NAMALWA (cell line): ENCODE measurements around the gene PNPLA3.
A peak's percentile ranks its signal among the peaks of the same experiment; 100 is the strongest.

Experiments
- DNase-seq: peaks from one replicate; pipeline ENCODE4 v3.0.0-alpha.2; 2015; ENCODE audit warnings: low spot score

Gene PNPLA3

DNA sequence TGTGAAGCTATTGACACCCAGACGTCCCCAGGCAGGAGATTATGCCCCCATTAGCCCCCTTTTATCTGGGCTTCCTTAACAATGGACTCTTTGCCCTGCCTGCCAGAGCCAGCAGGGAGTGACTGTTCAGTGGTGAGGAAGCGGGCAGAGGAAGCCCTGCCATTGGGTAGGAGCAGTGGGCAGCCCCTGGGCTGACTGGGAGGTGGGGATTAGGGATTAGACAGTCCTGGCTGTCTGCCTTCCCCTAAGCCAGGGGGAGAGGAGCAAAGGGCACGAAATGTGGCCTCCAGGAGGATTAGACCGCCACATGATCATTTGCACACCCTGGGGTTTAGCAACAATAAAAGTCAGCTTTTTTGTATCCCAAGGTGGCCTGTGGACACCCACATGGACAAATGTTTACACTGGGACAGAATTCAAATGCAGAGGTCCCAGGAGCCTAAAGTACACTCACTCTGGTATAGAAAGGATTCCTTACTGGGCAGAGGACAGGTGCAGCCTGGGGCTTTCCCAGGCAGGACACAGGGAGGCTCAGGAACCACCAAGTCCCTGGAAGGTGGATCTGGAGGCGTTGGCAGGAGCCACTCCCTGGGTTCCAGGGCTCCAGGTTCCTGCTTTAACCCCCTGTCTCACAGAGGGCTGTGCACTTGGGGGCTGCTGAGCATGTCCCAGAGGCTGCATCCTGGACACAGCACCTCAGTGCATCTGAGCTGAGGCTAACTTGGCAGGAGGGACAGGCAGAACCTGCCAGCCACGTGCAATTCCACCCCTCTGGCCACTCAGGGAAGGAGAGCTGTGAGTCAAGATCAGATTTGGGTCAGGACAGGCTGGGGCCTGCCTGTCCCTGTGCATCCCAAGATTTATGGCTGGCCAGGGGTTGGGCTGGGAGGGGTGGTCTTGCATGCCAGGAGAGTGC is 2.1 kb downstream of the PNPLA3 start:
- no peak for DNase-seq

DNA sequence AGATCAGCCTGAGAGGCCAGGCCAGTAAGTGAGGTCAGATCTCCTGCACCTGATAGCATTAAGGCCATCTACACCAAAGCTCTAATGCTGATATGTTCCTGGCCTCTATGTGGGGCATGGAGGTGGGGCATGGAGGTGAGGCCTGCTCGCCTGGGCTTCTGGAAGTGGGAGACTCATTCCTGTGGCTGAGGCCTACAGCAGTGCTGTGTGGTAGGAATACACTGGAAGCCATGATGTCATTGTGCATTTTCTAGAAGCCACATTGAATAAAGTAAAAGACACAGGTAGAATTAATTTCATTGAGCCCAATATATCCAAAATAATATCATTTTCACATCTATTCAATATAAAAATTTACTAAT is 2.7 kb downstream of the PNPLA3 start:
- DNase-seq: no peak

DNA sequence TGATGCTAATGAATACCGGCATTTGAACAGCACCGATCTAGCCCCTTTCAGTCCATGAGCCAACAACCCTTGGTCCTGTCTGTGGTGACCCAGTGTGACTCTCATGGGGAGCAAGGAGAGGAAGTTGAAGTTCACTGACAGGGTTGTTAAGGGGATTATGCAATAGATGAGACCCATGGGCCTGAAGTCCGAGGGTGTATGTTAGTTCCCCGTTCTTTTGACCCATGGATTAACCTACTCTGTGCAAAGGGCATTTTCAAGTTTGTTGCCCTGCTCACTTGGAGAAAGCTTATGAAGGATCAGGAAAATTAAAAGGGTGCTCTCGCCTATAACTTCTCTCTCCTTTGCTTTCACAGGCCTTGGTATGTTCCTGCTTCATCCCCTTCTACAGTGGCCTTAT is 4.9 kb downstream of the PNPLA3 start:
- no peak for DNase-seq

DNA sequence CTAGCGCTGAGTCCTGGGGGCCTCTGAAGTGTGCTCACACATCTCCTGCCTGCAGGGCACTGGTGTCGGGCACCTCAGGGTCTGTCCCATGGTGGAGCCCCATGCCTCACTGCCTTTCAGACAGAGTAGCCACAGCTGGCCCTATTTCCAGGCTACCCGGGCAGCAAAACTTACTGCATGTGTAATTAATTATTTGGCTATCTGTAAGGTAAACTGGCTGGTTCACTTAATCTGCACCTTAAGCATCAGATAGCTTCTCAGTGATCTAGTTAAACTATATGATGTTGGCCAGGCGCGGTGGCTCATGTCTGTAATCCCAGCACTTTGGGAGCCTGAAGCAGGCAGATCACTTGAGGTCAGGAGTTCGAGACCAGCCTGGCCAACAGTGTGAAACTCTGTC is 5.3 kb downstream of the PNPLA3 start:
- no peak for DNase-seq

DNA sequence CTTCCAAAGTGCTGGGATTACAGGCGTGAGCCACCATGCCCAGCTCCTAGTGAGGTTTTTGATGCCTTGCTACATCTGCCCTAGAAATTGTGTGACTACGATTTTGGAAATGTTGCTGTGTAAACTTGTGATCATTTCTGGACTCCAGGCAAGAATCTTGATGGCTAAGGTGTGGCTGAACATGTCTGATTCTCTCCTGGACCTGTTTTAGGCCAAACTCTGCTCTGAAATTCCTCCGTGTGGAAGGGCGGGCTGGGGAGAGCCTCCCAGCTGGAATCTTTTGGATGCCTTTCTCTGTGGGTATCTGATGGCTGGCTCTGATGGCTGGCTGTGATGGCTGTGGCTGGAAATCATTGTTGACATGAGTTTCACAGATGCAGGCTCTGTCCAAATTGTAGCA is 8.2 kb downstream of the PNPLA3 start:
- no peak for DNase-seq

DNA sequence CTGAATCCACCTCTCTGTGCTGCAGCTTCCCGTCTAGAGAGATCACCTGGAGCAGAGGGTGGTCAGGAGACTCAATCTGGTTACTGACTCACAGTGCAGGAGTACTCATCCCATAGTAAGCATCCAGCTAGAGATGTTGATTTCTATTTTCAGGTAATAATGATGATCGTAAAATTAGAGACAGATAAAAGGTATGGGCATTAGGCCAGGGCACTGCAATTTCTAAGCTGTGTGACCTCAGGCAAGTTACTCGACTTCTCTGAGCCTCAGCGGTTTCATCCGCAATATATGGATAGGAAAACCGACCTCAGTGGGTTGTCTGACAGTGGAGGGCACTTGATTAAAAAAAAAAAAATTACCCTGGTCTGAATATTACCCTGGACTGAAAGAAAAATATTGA is 17.8 kb downstream of the PNPLA3 start:
- no peak for DNase-seq

DNA sequence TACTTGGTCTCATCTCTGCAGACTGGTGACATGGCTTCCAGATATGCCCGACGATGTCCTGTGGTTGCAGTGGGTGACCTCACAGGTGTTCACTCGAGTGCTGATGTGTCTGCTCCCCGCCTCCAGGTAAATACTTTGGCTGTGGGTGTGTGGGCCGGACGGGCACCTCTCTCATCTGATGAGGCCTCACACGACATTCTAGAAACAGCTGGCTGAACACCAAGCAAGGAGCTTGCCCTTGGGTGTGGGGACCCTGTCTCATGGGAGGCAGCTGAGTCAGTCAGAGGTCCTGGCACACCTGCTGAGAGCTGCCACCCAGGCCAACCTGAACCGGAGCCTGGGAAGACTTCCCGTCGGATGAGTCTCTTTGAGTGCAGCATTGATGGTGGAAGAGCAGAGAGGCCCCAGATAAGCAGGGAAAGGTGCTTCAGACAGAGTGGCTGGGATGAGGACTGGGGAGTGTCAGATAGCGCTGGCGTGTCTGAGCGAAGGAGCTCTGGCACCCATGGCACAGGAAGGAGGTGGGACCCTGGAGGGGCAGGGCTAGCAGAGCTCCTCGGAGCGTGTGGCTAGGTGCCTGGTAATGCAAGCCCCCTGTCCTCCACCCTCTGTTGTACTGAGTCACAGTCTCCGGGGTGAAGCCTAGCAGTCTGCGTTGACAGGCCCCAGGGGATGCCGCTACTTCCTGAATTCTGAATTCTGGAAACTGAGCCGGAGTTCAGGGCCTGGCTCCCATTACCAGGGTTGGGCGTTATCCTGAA is 21.2 kb downstream of the PNPLA3 start:
- DNase-seq: no peak

DNA sequence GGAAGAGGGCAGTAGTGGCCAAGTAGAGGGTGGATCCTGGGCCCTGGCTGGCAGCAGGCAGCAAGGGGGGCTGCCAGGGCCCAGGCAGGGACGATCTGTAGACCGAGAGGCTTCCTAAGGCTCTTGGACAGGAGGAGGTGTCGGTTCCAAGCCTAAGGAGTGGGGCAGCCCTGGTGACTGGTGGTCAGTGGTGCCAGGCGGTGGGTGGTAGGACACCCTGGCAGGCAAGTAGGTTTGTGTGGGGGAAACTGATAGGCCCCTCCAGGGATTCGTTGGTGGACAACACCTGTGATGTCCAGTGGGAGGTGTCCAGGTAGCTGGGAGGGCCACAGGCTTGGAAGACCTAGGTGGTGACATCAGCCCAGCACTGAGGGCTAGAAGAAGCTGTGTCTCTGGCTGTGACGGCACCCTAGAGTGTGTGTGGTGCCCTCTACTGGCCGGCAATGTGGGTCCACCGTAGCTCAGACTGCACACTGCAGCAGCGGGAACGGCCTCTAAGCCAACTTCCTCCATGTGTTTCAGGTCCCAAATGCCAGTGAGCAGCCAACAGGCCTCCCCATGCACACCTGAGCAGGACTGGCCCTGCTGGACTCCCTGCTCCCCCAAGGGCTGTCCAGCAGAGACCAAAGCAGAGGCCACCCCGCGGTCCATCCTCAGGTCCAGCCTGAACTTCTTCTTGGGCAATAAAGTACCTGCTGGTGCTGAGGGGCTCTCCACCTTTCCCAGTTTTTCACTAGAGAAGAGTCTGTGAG is 22.2 kb downstream of the PNPLA3 start:
- peak; percentile 85 for DNase-seq

DNA sequence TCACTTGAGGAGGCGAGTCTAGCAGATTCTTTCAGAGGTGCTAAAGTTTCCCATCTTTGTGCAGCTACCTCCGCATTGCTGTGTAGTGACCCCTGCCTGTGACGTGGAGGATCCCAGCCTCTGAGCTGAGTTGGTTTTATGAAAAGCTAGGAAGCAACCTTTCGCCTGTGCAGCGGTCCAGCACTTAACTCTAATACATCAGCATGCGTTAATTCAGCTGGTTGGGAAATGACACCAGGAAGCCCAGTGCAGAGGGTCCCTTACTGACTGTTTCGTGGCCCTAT is 22.7 kb downstream of the PNPLA3 start:
- DNase-seq: peak; percentile 38

DNA sequence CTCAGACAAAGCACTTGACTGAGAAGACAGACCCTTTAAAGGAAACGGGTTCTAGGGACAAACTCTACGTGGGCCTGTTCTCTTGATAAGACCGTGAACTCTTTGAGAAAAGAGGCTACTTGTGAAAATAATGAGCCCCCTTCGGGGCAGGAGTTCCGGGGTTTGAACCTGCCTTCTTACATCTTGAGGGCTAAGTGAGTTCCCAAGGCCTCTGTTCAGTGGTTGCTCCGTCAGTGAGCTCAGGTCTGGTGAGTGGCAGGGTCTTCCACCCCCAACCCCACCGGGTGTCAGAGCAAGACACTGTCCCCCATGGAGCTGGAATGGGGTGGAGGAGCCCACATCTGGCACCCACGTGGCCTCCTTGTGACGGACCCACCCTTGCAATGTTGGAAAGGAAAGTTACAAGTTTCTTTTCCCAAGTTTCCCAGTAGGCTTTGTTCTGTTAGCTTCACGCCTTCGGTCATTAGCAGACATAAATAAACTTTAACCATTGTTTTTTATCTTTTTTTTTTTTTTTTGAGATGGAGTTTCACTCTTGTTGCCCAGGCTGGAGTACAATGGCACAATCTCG is 25.3 kb downstream of the PNPLA3 start:
- DNase-seq: no peak

DNA sequence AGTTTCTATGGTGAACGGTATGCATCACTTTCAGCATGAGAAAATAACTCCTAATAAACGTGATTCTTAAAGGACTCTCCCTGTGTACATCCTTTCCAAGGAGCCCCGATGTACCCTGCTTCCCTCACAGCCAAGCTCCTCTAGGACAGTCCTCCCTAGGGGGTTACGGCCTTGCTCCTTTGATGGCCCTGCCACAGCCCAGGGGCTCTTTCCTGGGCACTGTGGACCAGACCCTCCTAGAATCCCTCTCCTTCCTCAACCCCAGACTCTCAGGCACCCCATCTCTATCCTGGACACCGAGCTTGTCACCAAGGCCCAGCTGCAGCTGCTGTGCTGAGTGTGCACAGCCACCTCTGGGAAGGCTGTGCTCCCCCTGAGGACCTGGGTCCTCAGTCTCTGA is 27.8 kb downstream of the PNPLA3 start:
- DNase-seq: no peak

DNA sequence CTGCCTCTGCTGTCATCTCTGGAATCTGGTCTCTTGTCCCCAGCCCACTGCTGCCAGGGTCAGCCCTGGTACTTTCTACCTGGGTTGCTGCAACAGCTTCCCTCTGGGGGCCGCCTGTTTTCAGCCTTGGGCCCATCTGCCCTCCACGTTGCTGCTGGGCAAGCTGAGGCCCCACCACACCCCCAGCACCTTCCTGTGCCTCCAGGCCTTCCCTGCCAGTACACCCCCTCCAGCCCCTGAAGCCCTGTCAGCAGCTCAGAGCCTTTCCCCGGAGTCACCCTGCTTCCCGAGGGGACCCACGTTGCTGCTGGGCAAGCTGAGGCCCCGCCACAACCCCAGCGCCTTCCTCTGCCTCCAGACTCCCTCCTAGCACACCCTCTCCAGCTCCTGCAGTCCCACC is 28.4 kb downstream of the PNPLA3 start:
- no peak for DNase-seq

DNA sequence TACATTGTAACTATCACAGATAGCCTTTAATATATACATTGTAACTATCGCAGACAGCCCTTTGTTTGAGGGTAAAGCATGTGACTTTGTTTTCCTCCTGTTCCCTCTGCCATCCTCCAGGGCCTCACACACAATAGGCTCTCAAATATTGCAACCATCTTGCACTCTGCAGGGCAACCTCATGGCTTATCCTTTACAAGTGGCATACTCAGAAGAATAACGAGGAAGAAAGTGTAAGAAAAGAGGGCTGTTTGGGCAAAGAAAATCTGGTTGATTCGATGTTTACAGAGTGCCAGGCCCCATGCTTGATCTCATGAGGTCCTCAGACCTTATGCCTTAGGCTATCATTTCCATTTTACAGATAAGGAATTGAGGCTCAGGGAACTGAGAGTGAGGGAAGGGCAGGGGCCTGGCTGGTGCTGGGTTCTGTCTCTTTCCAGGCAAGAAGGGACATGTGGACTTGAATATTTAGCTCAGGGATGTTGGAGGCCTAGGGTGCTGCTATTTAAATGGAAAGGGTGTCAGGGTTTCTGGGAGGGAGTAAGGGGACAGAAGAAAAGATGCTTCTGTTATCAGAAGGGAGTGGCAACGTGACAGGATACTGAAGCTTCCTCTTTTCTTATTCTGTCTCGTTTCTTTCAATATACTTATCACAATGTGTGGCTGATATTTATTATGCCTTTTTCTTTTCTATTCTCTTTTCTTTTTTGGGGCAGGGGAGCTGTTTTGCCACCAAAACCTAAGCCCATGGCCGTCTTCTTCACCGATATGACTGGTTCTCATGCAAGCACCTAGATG is 30.6 kb downstream of the PNPLA3 start:
- DNase-seq: peak; percentile 43

DNA sequence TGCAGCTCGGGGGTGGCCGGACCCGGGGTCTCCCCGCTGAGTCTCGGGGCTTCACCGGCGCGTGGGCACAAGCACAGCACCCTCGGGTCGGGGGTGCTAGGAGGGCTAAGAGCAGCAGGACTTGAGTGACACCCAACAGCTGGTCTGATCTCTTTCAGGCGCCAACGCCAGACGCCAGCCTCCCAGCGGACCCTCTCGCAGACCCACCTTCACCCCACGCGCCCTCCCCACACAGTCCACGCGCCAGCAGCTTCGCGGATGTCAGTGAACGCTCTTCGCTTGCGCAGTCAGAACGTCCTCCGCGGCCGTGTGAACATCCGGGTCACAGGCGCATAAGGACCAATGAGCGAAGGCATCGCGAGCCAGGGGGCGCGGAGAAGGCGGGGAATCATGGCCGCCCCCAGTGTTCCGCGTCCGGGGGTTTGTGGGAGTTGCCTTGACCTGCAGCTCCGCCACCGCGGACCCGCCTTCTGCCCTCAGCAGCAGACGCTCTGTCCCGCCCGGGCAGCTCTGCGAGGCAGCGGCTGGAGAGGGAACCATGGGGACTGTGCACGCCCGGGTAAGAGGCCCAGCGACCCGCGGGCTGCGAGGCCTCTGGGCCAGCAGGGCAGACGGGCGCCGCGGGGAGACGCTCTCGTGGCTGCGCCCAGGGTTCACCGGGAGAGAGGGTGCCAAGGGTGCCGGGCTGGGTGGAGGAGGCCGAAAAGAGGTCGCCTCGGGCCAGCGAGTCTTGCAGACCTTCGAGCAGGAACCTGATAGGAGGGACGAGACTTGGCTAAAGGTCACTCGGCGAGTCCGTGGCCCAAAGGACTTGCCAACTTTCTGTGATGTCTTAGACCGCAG is 31.7 kb downstream of the PNPLA3 start, which contains the start of gene SAMM50:
Gene SAMM50, plus strand, starts transcription at position 403 of the 843 bp plus-strand sequence. Its CDS starts 136 bp downstream, at position 539.
- peak; percentile 93 for DNase-seq

DNA sequence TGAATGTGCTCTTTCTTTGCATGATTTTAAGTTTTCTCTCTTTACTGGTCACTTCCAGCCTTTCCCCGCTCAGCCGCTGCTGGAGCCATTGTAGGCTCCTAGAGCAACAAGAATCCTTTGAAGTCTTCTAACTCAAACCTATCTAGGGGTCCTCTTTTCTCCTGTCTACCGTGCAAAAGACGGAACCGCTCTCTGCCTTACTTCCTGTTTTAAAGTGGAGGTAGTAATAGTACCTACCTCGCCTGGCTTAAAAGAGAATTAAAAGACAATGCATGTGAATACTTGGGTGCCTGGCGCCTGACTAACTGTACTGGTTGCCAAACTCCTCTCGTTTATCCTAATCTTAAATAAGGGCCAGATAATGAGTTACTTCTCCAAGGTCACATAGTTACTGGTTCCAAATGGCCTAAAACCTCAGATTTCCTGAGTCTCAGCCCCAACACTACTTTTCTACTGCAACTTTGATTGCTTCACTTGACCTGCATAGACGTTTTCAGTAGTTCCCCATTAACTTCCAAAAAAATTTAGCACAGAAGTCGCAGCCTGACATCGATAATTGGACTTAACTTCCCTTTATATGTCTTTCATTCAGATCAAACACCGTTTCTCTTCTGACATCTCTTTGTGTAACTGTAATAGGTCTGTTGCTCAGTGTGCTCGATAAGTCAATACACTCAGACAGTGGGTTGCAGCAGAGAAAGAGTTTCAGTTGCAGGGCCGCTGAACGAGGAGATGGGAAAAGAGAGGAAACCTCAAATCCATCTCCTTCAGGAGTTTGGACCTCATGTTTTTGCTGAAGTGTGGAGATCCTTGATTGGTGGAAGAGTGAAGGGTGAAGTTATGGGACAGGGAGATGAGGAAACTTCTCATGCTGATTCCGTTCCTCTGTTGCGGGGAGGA is 32.5 kb downstream of the PNPLA3 start:
- peak; percentile 68 for DNase-seq

DNA sequence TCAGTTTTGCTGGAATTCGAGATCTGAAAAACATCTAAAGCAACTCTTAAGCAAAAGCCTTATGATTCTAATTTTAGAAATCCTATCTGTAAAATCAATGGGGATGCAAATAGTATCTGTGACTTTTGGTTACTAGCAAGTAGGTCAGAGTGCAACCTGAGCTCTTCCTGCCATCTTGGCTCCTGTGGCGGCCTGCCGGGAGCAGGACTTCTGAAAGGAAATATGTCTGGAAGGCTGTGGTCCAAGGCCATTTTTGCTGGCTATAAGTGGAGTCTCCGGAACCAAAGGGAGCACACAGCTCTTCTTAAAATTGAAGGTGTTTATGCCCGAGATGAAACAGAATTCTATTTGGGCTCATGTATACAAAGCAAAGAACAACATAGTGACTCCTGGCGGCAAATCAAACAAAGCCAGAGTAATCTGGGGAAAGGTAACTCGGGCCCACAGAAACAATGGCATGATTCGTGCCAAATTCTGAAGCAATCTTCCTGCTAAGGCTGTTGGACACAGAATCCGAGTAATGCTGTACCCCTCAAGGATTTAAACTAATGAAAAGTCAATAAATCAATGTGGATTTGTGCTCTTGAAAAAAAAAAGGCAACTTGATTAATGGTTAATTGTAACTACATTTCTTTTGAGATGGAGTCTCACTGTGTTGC is 33.3 kb downstream of the PNPLA3 start:
- DNase-seq: no peak

DNA sequence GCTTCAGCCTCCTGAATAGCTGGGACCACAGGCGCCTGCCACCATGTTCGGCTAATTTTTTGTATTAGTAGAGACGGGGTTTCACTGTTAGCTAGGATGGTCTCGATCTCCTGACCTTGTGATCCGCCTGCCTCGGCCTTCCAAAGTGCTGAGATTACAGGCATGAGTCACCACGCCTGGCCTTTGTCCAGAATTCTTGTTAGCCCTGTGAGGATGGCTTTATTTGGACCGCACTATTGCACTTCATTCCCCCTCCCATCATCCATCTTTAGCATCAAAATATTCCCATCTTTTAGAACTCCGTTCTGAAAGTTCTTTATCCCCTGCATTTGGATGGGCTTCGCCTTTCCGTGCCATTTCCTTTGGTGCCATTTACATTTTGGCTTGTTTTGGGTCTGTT is 34.3 kb downstream of the PNPLA3 start:
- DNase-seq: no peak

DNA sequence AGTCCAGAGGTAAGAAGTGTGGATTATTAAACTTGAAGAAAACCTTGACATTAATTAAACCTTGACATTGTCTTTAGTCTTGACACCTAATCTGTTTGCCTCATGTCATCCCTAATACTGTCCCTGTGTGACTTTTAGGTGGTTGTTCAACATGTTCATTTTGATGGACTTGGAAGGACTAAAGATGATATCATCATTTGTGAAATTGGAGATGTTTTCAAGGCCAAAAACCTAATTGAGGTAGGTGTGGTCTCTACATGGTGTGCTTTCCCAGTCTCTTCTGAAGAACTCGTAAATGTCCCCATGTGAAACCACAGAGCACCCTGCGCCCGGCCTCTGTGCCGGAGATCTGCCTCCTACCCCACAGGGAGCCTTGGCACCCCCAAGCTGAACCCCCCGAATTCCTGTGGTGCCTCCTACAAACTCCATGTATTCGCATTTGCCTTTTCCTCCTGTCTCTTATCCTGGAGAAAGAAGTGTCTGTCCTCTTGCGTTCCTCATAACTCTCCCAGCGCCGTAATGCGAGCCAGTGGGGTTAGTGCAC is 40.8 kb downstream of the PNPLA3 start:
- DNase-seq: no peak

DNA sequence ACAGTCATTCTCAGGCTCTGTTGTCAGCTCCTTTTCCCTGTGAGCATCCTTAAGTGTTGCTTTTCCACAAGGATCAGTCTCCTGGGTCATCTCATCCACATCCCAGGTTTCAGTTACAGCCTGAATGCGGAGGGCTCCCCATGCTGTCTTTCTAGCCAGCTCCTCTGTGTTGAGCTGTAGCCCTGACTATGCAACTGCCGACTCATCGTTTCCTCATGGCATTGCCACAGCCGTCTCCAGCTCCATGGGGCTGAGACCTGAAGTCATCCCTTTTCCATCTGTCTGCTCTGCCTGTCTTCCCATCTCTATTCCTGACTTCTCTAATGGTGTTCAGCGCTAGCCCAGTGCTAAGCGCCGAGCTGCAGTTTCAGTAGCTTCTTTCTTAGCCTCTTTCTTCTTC is 43.5 kb downstream of the PNPLA3 start:
- no peak for DNase-seq
